ENCODE results near the gene CD14.

GRCh38 chr5:140608722-140609121 is 24.3 kb downstream of the CD14 start:
- TF ChIP-seq CTCF (IDR thresholded peaks at IDR 0.05): no peak
- no peak for TF ChIP-seq POLR2A (IDR thresholded peaks at IDR 0.05)
